Measurements from ENCODE around the gene ATP6V0D1. TPM values are rescaled to one million over a fixed set of nuclear protein-coding genes. Genes with fewer than 3 reads are reported as not detected.

ATP6V0D1 gene
- total RNA-seq, 3 donors from 2014 or later, result 101 to 122 (median 104) TPM

- Histone ChIP-seq H3K27me3 (no peaks in the 10 kb centered on the region), H3K4me1 (no peaks in the 10 kb centered on the region), H3K27ac (no peak overlapping the region), H3K9me3 (no peaks in the 10 kb centered on the region), H3K36me3 (no peaks in the 10 kb centered on the region), H3K4me3 (no peak overlapping the region)
- TF ChIP-seq POLR2A (IDR thresholded peaks at IDR 0.05), result no peak
- TF ChIP-seq POLR2AphosphoS5 (IDR thresholded peaks at IDR 0.05), result no peak
- no peak for TF ChIP-seq CTCF (IDR thresholded peaks at IDR 0.05)
- no peak for DNase-seq (ENCODE audit: low spot score in 2 of 2)
- intact Hi-C loops (cut with DNase I; ENCODE audit: low total_unique reads), result loop anchor here (5.0 kb wide), 1 partner anchor 573 kb away; no protein-coding TSS in a partner anchor
Measured at GRCh38 chr16:67519242-67519641, 38.3 kb upstream of the ATP6V0D1 start.

- DNase-seq (ENCODE audit: low spot score in 2 of 2), result no peak
- intact Hi-C loops (cut with DNase I; ENCODE audit: low total_unique reads), result loop anchor here (5.0 kb wide), 1 partner anchor 574 kb away; no protein-coding TSS in a partner anchor
- Histone ChIP-seq H3K9me3 (no peaks in the 10 kb centered on the region), H3K27ac (no peak overlapping the region), H3K36me3 (no peaks in the 10 kb centered on the region), H3K4me1 (no peaks in the 10 kb centered on the region), H3K4me3 (no peak overlapping the region), H3K27me3 (no peaks in the 10 kb centered on the region)
- TF ChIP-seq CTCF (IDR thresholded peaks at IDR 0.05) (no peak), POLR2A (IDR thresholded peaks at IDR 0.05) (no peak), POLR2AphosphoS5 (IDR thresholded peaks at IDR 0.05) (no peak)
Measured at GRCh38 chr16:67518676-67519075, 37.7 kb upstream of the ATP6V0D1 start.

GRCh38 chr16:67517661-67518423 lies 36.9 kb upstream of the ATP6V0D1 start:
- no peaks in the 10 kb centered on the region for H3K4me1 ChIP-seq
- no peak overlapping the region for H3K27ac ChIP-seq
- intact Hi-C loops (cut with DNase I; ENCODE audit: low total_unique reads), result loop anchor here (5.0 kb wide), 1 partner anchor 574 kb away; no protein-coding TSS in a partner anchor
- no peak for TF ChIP-seq CTCF (IDR thresholded peaks at IDR 0.05)
- TF ChIP-seq POLR2AphosphoS5 (IDR thresholded peaks at IDR 0.05), result no peak
- TF ChIP-seq POLR2A (IDR thresholded peaks at IDR 0.05), result no peak
- DNase-seq (ENCODE audit: low spot score in 2 of 2), result no peak
- no peak overlapping the region for H3K4me3 ChIP-seq
- H3K27me3 ChIP-seq, result no peaks in the 10 kb centered on the region
- no peaks in the 10 kb centered on the region for H3K9me3 ChIP-seq
- no peaks in the 10 kb centered on the region for H3K36me3 ChIP-seq

GRCh38 chr16:67517155-67517445 lies 36.1 kb upstream of the ATP6V0D1 start:
- no peak for DNase-seq (ENCODE audit: low spot score in 2 of 2)
- no peak for TF ChIP-seq CTCF (IDR thresholded peaks at IDR 0.05)
- no peak for TF ChIP-seq POLR2A (IDR thresholded peaks at IDR 0.05)
- no peak for TF ChIP-seq POLR2AphosphoS5 (IDR thresholded peaks at IDR 0.05)
- Histone ChIP-seq H3K27ac (no peak overlapping the region), H3K9me3 (no peaks in the 10 kb centered on the region), H3K4me1 (no peaks in the 10 kb centered on the region), H3K36me3 (no peaks in the 10 kb centered on the region), H3K27me3 (no peaks in the 10 kb centered on the region), H3K4me3 (no peak overlapping the region)
- intact Hi-C loops (cut with DNase I; ENCODE audit: low total_unique reads), result loop anchor here (5.0 kb wide), 1 partner anchor 575 kb away; no protein-coding TSS in a partner anchor

GRCh38 chr16:67516296-67517154 lies 35.6 kb upstream of the ATP6V0D1 start:
- intact Hi-C loops (cut with DNase I; ENCODE audit: low total_unique reads), result loop anchor here (5.0 kb wide), 1 partner anchor 576 kb away; no protein-coding TSS in a partner anchor
- no peak overlapping the region for H3K4me3 ChIP-seq
- H3K36me3 ChIP-seq, result no peaks in the 10 kb centered on the region
- DNase-seq (ENCODE audit: low spot score in 2 of 2), result no peak
- H3K4me1 ChIP-seq, result no peaks in the 10 kb centered on the region
- H3K27me3 ChIP-seq, result no peaks in the 10 kb centered on the region
- H3K27ac ChIP-seq, result no peak overlapping the region
- TF ChIP-seq POLR2AphosphoS5 (IDR thresholded peaks at IDR 0.05), result no peak
- H3K9me3 ChIP-seq, result no peaks in the 10 kb centered on the region
